ENCODE measurements around the gene CTNNB1.

GRCh38 chr3:41199866-41200668, 762 bp downstream of the CTNNB1 start:
- no peak for TF ChIP-seq ZNF207 (IDR thresholded peaks at IDR 0.05; ENCODE audit: borderline replicate concordance)
- no peak for TF ChIP-seq CTCF (CRISPR knock-in tag; IDR thresholded peaks at IDR 0.05)
- no peak for TF ChIP-seq ZNF10 (CRISPR knock-in tag; IDR thresholded peaks at IDR 0.05; ENCODE audit: borderline replicate concordance, low read depth)
- no peak for TF ChIP-seq SMAD3 (CRISPR knock-in tag; IDR thresholded peaks at IDR 0.05)
- TF ChIP-seq EP300 (IDR thresholded peaks at IDR 0.05; ENCODE audit: low read depth in 2 of 2, low read length in 2 of 2) = no peak
- no peak for TF ChIP-seq EP300 (CRISPR knock-in tag; IDR thresholded peaks at IDR 0.05; ENCODE audit: borderline replicate concordance)
- no peak for TF ChIP-seq UBTF (CRISPR knock-in tag; IDR thresholded peaks at IDR 0.05)

All from HepG2 (cell line).